HG02840 (cell line): ENCODE measurements around the gene HOMER2.
"Not testable (repeated sequence)": the region's sequence is repeated elsewhere in the genome, so short reads cannot be mapped to it uniquely, and the experiment has no call there.

Source experiments
- ATAC-seq: cut with Tn5 transposase; IDR thresholded peaks from one replicate; pipeline ENCODE4 v1.9.1; 2021; ENCODE audit warnings: mild to moderate bottlenecking, moderate library complexity, moderate number of reproducible peaks; ENCODE audit not compliant: unreplicated experiment, low FRiP score

Gene HOMER2

GRCh38 chr15:82871358-82871757 lies 81.2 kb downstream of the HOMER2 start:
- ATAC-seq, result no peak

DNA sequence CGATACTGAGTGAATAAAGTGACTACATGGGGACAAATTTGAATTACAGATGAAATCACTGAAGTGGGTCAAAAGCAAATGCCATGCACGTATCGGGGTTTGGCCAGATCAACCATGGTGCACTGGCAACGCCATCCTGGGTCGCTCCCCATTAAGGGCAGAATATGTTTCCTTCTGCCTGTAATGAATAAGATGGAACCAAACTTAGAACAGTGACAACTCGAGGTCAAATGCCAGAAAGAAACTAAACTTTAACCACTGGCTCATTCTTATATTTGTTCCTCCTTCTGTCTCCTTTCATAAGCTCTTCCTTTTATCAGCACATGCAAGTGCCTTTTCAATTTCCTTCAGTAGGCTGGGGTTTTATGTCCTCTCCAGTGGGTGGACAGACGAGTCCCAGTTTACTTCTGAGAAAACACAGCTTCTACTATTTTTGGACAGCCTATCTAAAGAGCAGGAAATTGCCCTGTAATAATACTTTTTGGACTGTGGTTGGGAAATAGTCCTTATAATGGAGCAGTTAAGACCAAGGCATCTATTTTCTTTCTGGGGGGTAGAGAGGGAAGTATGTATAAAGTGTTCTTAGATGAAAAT lies 81.7 kb downstream of the HOMER2 start:
- ATAC-seq, result no peak

- not testable (repeated sequence) for ATAC-seq
Measured at GRCh38 chr15:82865981-82866380, 86.5 kb downstream of the HOMER2 start.

DNA sequence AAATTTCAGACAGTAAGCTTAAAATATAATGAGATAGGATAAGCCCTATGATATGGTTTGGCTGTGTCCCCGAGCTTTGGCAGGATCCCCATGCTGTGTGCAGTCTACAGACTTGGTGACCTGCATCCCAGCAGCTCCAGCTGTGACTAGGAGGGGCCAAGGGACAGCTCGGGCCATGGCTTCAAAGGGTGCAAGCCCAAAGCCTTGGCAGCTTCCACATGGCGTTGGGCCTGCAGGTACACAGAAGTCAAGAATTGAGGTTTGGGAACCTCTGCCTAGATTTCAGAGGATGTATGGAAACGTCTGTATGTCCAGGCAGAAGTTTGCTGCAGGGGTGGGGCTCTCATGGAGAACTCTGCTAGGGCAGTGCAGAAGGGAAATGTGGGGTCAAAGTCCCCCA lies 86.9 kb downstream of the HOMER2 start:
- ATAC-seq, result not testable (repeated sequence)

- no peak for ATAC-seq
Measured at GRCh38 chr15:82864967-82865366, 87.6 kb downstream of the HOMER2 start.

- no peak for ATAC-seq
Measured at GRCh38 chr15:82862886-82863285, 89.6 kb downstream of the HOMER2 start.

DNA sequence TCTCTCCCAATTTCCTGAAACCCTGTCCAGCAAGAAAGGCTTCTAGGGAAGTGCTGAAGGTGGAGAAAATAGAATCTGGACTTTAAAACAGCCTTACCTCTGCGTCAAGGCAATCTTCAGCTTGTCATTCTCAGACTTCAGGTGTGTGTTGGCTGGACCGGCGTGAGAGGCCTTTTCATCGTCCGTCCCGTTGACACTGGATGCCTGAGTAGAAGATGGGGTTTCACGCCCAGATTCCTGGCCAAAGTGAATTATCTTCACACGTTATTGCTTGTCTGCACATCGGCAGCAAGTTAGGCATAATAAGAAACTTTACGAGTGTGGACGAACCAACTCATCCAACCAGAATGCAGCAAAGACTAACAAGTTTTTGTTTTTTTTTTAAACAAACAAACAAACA lies 93.6 kb downstream of the HOMER2 start:
- ATAC-seq, result no peak

- ATAC-seq, result no peak
Measured at GRCh38 chr15:82856397-82857170, 95.9 kb downstream of the HOMER2 start.

DNA sequence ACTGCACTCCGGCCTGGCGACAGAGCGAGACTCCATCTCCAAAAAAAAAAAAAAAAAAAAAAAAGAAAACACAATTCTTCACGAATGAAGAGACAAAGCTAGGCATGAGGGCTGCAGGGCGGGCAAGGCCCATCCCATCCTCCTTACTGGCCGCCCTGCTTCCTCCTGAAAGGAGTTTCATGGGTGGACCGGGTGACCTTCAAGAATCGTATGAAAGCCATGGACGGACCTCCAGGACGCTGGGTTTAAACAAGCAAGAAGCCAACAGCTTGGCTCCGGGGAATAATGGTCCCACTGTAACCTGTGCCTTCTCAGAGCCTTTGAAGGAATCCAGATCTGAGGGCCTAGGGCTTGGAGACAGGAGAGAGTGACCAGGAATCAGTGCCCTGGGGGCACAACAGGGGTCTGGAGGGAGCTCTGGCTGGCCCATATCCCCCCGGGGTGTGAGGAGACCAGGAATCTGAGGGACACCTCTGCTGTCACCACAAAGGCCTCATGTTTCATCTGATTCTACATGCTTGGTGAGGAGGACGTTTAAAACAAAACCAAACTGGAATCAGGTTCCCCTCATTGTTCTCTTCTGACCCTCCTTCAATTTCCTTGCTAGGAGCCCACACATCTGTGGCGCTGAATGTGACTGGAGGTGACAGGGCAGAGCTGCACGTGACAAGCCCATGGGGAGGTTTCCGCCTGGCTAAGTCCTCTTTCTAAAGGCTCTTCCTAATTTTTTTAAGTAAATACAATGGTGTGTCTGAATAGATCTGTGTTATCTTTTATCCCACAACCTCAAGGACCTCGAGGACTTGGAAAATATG lies 97.0 kb downstream of the HOMER2 start:
- no peak for ATAC-seq

- no peak for ATAC-seq
Measured at GRCh38 chr15:82854554-82854953, 98.0 kb downstream of the HOMER2 start.

DNA sequence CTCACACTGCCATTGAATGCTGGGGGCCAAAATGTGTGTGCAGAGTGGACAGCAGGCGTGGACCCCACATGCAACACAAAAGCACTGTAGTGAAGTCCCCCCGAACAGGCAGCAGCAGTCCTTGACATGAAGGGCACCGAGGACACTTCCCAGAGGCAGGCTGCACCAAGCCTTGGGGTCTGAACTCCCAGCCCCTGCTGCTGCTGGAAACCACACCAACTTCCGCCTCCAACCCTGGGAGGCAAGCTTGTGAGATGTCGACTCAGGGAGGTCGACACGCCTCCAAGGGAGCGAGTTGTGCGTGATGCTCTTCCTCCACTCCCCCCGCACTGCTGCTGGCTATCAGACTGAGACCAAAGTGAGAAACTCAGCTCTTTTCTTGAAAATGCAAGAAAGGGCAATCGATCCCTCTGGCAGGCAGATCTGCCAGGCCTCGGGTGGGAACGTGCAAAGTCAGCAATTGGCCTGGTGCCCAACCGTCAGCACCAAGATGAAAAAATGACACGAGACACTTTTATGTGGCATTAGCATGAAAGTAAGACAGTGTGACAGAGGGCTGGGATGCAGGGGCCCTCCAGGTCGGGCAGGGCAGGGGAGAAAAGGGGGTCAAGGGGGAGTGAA lies 99.5 kb downstream of the HOMER2 start:
- ATAC-seq, result no peak

- no peak for ATAC-seq
Measured at GRCh38 chr15:82851981-82852511, 100.5 kb downstream of the HOMER2 start.

- no peak for ATAC-seq
Measured at GRCh38 chr15:82851306-82851850, 101.1 kb downstream of the HOMER2 start.

DNA sequence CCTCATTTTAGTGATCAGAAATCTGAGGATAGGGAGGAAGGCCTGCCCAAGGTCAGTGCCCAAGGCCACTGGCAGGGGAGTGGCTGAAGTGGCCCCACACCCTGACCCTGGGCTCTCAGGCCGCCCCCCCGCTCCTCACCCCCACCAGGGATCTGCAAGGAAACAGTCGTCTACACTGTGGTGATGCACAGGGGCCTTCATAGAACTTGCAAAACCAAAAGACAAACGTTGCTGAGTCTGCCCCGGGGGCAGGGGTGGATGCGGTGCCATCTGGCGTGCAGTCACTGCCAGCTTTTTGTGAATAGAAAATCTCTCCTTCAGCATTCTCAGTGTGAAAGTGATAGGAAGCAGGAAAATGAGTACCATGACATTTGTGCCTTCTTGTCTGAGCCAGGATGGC lies 101.8 kb downstream of the HOMER2 start:
- no peak for ATAC-seq

GRCh38 chr15:82849556-82850512 lies 102.7 kb downstream of the HOMER2 start:
- ATAC-seq, result no peak

GRCh38 chr15:82848241-82848993 lies 104.1 kb downstream of the HOMER2 start:
- ATAC-seq, result no peak

GRCh38 chr15:82847703-82848102 lies 104.8 kb downstream of the HOMER2 start:
- ATAC-seq, result no peak

DNA sequence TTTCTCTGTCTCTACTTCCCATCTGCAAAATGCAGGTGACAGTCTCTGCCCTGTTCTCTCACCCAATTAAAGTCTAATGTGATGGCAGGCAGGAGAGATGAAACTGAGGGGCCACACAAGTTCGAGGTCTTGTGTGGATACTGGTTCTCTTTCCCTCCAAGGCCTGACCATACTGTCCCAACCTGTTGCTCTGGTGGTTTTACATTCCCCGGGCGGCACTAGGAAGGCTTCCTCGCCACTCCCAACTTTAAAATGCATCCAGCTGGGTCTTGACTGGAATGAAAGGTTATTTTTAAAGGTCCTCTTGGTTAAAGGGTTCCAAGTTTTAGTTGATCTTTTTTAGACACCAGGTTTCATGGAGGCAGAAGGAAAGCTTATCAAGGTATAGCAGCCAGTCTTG lies 105.9 kb downstream of the HOMER2 start:
- ATAC-seq, result no peak

GRCh38 chr15:82845686-82846085 lies 106.8 kb downstream of the HOMER2 start:
- ATAC-seq, result no peak
